Measurements from ENCODE around the gene SRP72. TPM values are rescaled to one million over a fixed set of nuclear protein-coding genes. Genes with fewer than 3 reads are reported as not detected.

SRP72 gene
- total and polyA plus RNA-seq, 3 donors from 2014 or later, result 57.2 to 76.5 (median 67.9) TPM

GRCh38 chr4:56532239-56532638 lies 64.8 kb downstream of the SRP72 start:
- Histone ChIP-seq H3K27ac (no peak overlapping the region), H3K4me1 (peaks cover 9% of the 10 kb centered on the region), H3K9me3 (no peaks in the 10 kb centered on the region), H3K36me3 (ENCODE audit: low read depth, missing control alignments) (no peaks in the 10 kb centered on the region), H3K27me3 (no peaks in the 10 kb centered on the region), H3K4me3 (no peak overlapping the region)
- no peak for TF ChIP-seq POLR2A (IDR thresholded peaks at IDR 0.05)
- TF ChIP-seq CTCF (IDR thresholded peaks at IDR 0.05), result no peak
- WGBS, 2 donors, result 76 to 88% methylated on average over 2 of the region's 2 CpGs
- intact Hi-C loops (cut with DNase I; ENCODE audit: low total_unique reads), result no loop called here
- DNase-seq, result no peak

GRCh38 chr4:56535915-56536314 lies 68.5 kb downstream of the SRP72 start:
- DNase-seq, result no peak
- no peaks in the 10 kb centered on the region for H3K27me3 ChIP-seq
- 75 to 89% methylated on average over 7 of the region's 7 CpGs for WGBS, 2 donors
- peaks cover 3% of the 10 kb centered on the region for H3K4me1 ChIP-seq
- no peak overlapping the region for H3K4me3 ChIP-seq
- intact Hi-C loops (cut with DNase I; ENCODE audit: low total_unique reads), result no loop called here
- no peaks in the 10 kb centered on the region for H3K9me3 ChIP-seq
- H3K36me3 ChIP-seq (ENCODE audit: low read depth, missing control alignments), result no peaks in the 10 kb centered on the region
- H3K27ac ChIP-seq, result no peak overlapping the region
- TF ChIP-seq CTCF (IDR thresholded peaks at IDR 0.05), result no peak
- TF ChIP-seq POLR2A (IDR thresholded peaks at IDR 0.05), result no peak

- Histone ChIP-seq H3K36me3 (ENCODE audit: low read depth, missing control alignments) (no peaks in the 10 kb centered on the region), H3K27ac (no peak overlapping the region), H3K9me3 (no peaks in the 10 kb centered on the region), H3K4me1 (no peaks in the 10 kb centered on the region), H3K4me3 (no peak overlapping the region), H3K27me3 (no peaks in the 10 kb centered on the region)
- no peak for DNase-seq
- intact Hi-C loops (cut with DNase I; ENCODE audit: low total_unique reads), result no loop called here
- no peak for TF ChIP-seq POLR2A (IDR thresholded peaks at IDR 0.05)
- no peak for TF ChIP-seq CTCF (IDR thresholded peaks at IDR 0.05)
- 100% methylated on average over 1 of the region's 1 CpG for WGBS, 2 donors
Observed at GRCh38 chr4:56537147-56537546, 69.7 kb downstream of the SRP72 start.

GRCh38 chr4:56540826-56541225 lies 73.4 kb downstream of the SRP72 start:
- intact Hi-C loops (cut with DNase I; ENCODE audit: low total_unique reads), result no loop called here
- H3K27ac ChIP-seq, result no peak overlapping the region
- TF ChIP-seq POLR2A (IDR thresholded peaks at IDR 0.05), result no peak
- TF ChIP-seq CTCF (IDR thresholded peaks at IDR 0.05), result no peak
- H3K4me3 ChIP-seq, result no peak overlapping the region
- WGBS, 2 donors, result 92 to 95% methylated on average over 4 of the region's 4 CpGs
- no peaks in the 10 kb centered on the region for H3K9me3 ChIP-seq
- H3K27me3 ChIP-seq, result no peaks in the 10 kb centered on the region
- H3K36me3 ChIP-seq (ENCODE audit: low read depth, missing control alignments), result no peaks in the 10 kb centered on the region
- H3K4me1 ChIP-seq, result no peaks in the 10 kb centered on the region
- DNase-seq, result no peak

GRCh38 chr4:56544573-56545131 lies 77.2 kb downstream of the SRP72 start:
- 0 to 1% methylated on average over 27 to 33 of the region's 33 CpGs for WGBS, 2 donors
- TF ChIP-seq POLR2A (IDR thresholded peaks at IDR 0.05), result no peak
- TF ChIP-seq CTCF (IDR thresholded peaks at IDR 0.05), result peak; percentile 96 to 99 (median 97)
- DNase-seq, result peak; percentile 90

More at GRCh38 chr4:56544573-56545131, 77.2 kb downstream of the SRP72 start:
- Histone ChIP-seq H3K27ac (no peak overlapping the region), H3K36me3 (ENCODE audit: low read depth, missing control alignments) (no peaks in the 10 kb centered on the region), H3K27me3 (no peaks in the 10 kb centered on the region), H3K4me1 (no peaks in the 10 kb centered on the region), H3K9me3 (no peaks in the 10 kb centered on the region), H3K4me3 (peak overlapping the region; percentile 37 to 43)
- intact Hi-C loops (cut with DNase I; ENCODE audit: low total_unique reads), result no loop called here

Data from testis (tissue), 3 donors.